HepG2 (cell line): Measurements from ENCODE around the gene RIN3. TPM values are rescaled to one million over a fixed set of nuclear protein-coding genes. Genes with fewer than 3 reads are reported as not detected.

Source experiments
- ATAC-seq: fragments of 200-7000 bp; cut with Tn5 transposase; 3 replicates; pipeline ENCODE4 v1.9.1; 2020; ENCODE audit warnings: mild to moderate bottlenecking, moderate library complexity
- BruUV-seq: library from RNA; stranded (reverse); fragments of 400-500 nt; replicated peaks from 2 replicates; lab custom pipeline; 2021; lab: Mats Ljungman, UMichigan
- CTCF ChIA-PET: fragments of 300-600 bp; formaldehyde crosslinking; extraction: SDS; loops from one replicate; lab custom pipeline; 2021; ENCODE audit warnings: low total read pairs, inconsistent platforms, low intra/inter-chr PET ratio; lab: Yijun Ruan, JAX
- POLR2A ChIA-PET: fragments of 350-600 bp; sonication (Branson Sonifier 250); formaldehyde crosslinking; loops from one replicate; lab custom pipeline; 2020; ENCODE audit warnings: antibody characterized with exemption, inconsistent platforms; lab: Yijun Ruan, JAX
- DNase-seq: peaks from one replicate; pipeline ENCODE4 v3.0.0-alpha.2; 2015; ENCODE audit warnings: low spot score
- FAIRE-seq: peaks from 3 replicates; lab custom pipeline; 2011; peaks lifted over from hg19 to GRCh38; lab: Jason Lieb, UNC
- H2AFZ ChIP-seq: one replicate; pipeline ENCODE4 v1.6.1; 2011; ENCODE audit warnings: low read length, inconsistent platforms
- H3K27ac ChIP-seq: fragments of 300-600 bp; 3 replicates; pipeline ENCODE4 v1.8.0; 2011; ENCODE audit warnings: mixed run types, mild to moderate bottlenecking, mixed read lengths, low read length, inconsistent platforms; ENCODE audit not compliant: insufficient read depth; ENCODE audit errors: extremely low read length
- H3K27me3 ChIP-seq, 2 experiments: fragments of 200-600 bp in 1 of 2; 2 replicates in 1 of 2; 3 replicates in 1 of 2; pipeline versions ENCODE4 v1.6.0 to v1.8.0; 2011; ENCODE audit warnings: low read length in 2 of 2, mild to moderate bottlenecking in 2 of 2, moderate library complexity in 2 of 2, inconsistent platforms in 1 of 2; ENCODE audit not compliant: insufficient read depth in 2 of 2, control insufficient read depth in 1 of 2
- H3K36me3 ChIP-seq, 2 experiments: fragments of 200-600 bp in 1 of 2; replicated peaks in 1 of 2; 2 replicates in 1 of 2; 3 replicates in 1 of 2; pipeline versions ENCODE4 v1.5.1 to v1.8.0; 2011; ENCODE audit warnings: low read length in 2 of 2, inconsistent platforms in 1 of 2; ENCODE audit not compliant: insufficient read depth in 2 of 2, control insufficient read depth in 1 of 2
- H3K4me1 ChIP-seq: 2 replicates; pipeline ENCODE4 v1.5.1; 2012; ENCODE audit warnings: low read length, inconsistent platforms; ENCODE audit not compliant: insufficient read depth
- H3K4me2 ChIP-seq: 2 replicates; pipeline ENCODE4 v1.6.0; 2011; ENCODE audit warnings: low read depth, low read length, inconsistent platforms
- H3K4me3 ChIP-seq, 3 experiments: fragments of 200-600 bp in 1 of 3; sonication (generic), shearing (Covaris generic) in 1 of 3; replicated peaks in 1 of 3; 2 replicates each; pipeline ENCODE4 v1.5.1; 2011 to 2016; ENCODE audit warnings: low read length in 3 of 3, inconsistent platforms in 2 of 3, low read depth in 2 of 3, mild to moderate bottlenecking in 2 of 3, control low read depth in 1 of 3, mixed read lengths in 1 of 3; ENCODE audit not compliant: insufficient read depth in 1 of 3
- H3K79me2 ChIP-seq: one replicate; pipeline ENCODE4 v1.6.1; 2011; ENCODE audit warnings: low read length, inconsistent platforms; ENCODE audit not compliant: insufficient read depth
- H3K9ac ChIP-seq: 2 replicates; pipeline ENCODE4 v1.6.0; 2011; ENCODE audit warnings: mild to moderate bottlenecking, low read depth, low read length, inconsistent platforms; ENCODE audit not compliant: insufficient read depth
- H3K9me3 ChIP-seq: 2 replicates; pipeline ENCODE4 v1.5.1; 2012; ENCODE audit warnings: mild to moderate bottlenecking, low read length
- H4K20me1 ChIP-seq: 2 replicates; pipeline ENCODE4 v1.6.0; 2011; ENCODE audit warnings: inconsistent platforms, mild to moderate bottlenecking, low read length, moderate library complexity; ENCODE audit not compliant: insufficient read depth
- ATF2 ChIP-seq: sonication (generic); formaldehyde crosslinking; IDR thresholded peaks from 2 replicates; pipeline ENCODE4 v1.4.0; 2020; ENCODE audit warnings: missing genetic modification reagents
- HNRNPH1 ChIP-seq: fragments of 200-400 bp; formaldehyde crosslinking; optimal IDR thresholded peaks from 2 replicates; pipeline ENCODE3; 2017; ENCODE audit warnings: mild to moderate bottlenecking, low read depth, low read length
- PBX2 ChIP-seq: IDR thresholded peaks from 2 replicates; pipeline ENCODE4 v1.6.1; 2016; ENCODE audit warnings: control low read depth
- ZBTB43 ChIP-seq: sonication (generic); formaldehyde crosslinking; conservative IDR thresholded peaks from 2 replicates; pipeline ENCODE4 v1.4.0; 2020; ENCODE audit warnings: missing genetic modification reagents
- ZMAT3 ChIP-seq: sonication (generic); formaldehyde crosslinking; conservative IDR thresholded peaks from 2 replicates; pipeline ENCODE4 v1.7.0; 2021; ENCODE audit warnings: missing genetic modification reagents
- ZNF121 ChIP-seq: sonication (generic); formaldehyde crosslinking; IDR thresholded peaks from 2 replicates; pipeline ENCODE4 v1.5.0; 2020; ENCODE audit warnings: mild to moderate bottlenecking, missing genetic modification reagents
- WGBS: methylation state at CpG from one replicate; pipeline ENCODE4 v1.1.6; 2017; ENCODE audit warnings: low lambda C conversion rate; 5-methylcytosine and 5-hydroxymethylcytosine counted together
- in situ Hi-C: cut with HindIII; loops from 2 replicates; pipeline ENCODE4 v1.10.0; 2017; ENCODE audit warnings: low pct_unique_long_range_greater_than_20kb; ENCODE audit not compliant: extremely low pct_ligation_motif_present
- intact Hi-C: fragments of 100-400 bp; cut with micrococcal nuclease; formaldehyde crosslinking; loops from one replicate; pipeline ENCODE4 v1.10.0; 2022; ENCODE audit not compliant: unreplicated experiment
- polyA plus RNA-seq, 8 experiments: library from polyadenylated mRNA; depleted of rRNA in 3 of 8; stranded (reverse) in 7 of 8; unstranded in 1 of 8; fragments of >200 nt; fragmentation: Illumina TruSeq in 4 of 8; extraction: Trizol in 4 of 8; gene quantifications; 2 replicates each; pipeline versions ENCODE4 v1.2.1 to v1.2.3, GENCODE V29; 2011 to 2016; ENCODE audit warnings: low read depth in 4 of 8, missing spikeins in 1 of 8, mixed read lengths in 1 of 8; ENCODE audit not compliant: insufficient read depth in 1 of 8
- total RNA-seq, 5 experiments: library from RNA; depleted of rRNA; stranded (reverse); fragments of >200 nt; fragmentation: Illumina TruSeq; extraction: Trizol; gene quantifications; 2 replicates each; pipeline ENCODE4 v1.2.3, GENCODE V29; 2016; ENCODE audit warnings: low read depth in 1 of 5

Gene RIN3
- total and polyA plus RNA-seq, 2 of the 13 experiments (the other 11 are each of a cell fraction or from before 2014, with no cell fraction given) = 2.3 to 3.6 TPM

- H3K27me3 ChIP-seq = no peaks in the 10 kb centered on the region
- CTCF ChIA-PET = no interaction called here
- no peaks in the 10 kb centered on the region; a peak in 2 of 5 replicates for H3K36me3 ChIP-seq
- no peak overlapping the region for H2AFZ ChIP-seq
- no peak overlapping the region for H3K9ac ChIP-seq
- no peak for ATAC-seq
- no peaks in the 10 kb centered on the region for H3K9me3 ChIP-seq
- TF ChIP-seq PBX2 (CRISPR knock-in tag) (no peak), HNRNPH1 (no peak), ZMAT3 (no peak), ZNF121 (CRISPR knock-in tag) (no peak), ZBTB43 (CRISPR knock-in tag) (no peak), ATF2 (CRISPR knock-in tag) (no peak)
- TF ChIP-seq, all 625 proteins: peak for 0
- POLR2A ChIA-PET = no interaction called here
- Histone ChIP-seq H4K20me1 (no peaks in the 10 kb centered on the region), H3K79me2 (peaks cover 21% of the 10 kb centered on the region), H3K4me2 (no peak overlapping the region), H3K4me3 (no peak overlapping the region), H3K27ac (no peak overlapping the region), H3K4me1 (peaks cover 20% of the 10 kb centered on the region)
- BruUV-seq = no TSS peak
- DNase-seq (no peak), FAIRE-seq (no peak)
- in situ Hi-C loops = no loop called here
- 91% methylated on average over 2 of the region's 2 CpGs for WGBS
- intact Hi-C loops = no loop called here
Measured at GRCh38 chr14:92517761-92518160, 4.2 kb downstream of the RIN3 start.
